Measurements from ENCODE around the gene CD209.

The CD209 gene

DNA sequence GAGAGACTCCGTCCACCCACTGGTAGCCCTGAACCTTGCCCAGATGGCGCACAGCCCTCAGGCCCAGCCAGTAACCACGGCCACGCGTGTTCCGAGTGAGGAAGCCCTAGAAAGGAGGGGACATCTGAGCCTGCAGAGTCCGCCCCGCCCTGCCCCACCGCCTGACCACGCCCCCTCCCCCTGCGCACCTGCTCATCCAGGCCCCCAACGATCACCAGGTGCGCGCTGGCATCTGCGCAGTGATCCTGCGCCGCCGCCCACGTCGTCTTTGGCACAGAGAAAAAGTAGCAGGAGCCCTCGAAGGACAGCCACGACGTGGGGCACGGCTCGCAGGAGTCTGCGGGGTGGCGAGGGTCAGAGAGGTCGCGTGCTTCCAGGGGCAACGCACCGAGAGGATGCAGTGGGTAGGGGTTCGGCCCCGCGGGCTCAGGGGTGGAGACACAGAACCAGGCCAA lies 17.5 kb downstream of the CD209 start:
- H3K4me1 ChIP-seq (ENCODE audit: insufficient read depth, low read length): no peaks in the 10 kb centered on the region
- no peak overlapping the region for H3K9ac ChIP-seq (ENCODE audit: low read depth, low read length)
- no peaks in the 10 kb centered on the region for H4K20me1 ChIP-seq (ENCODE audit: insufficient read depth, low read length)
- no peak overlapping the region for H2AFZ ChIP-seq (ENCODE audit: low read depth, low read length)
- DNase-seq (no peak), ATAC-seq (ENCODE audit: insufficient read depth, low read depth) (no peak)
- no peaks in the 10 kb centered on the region for H3K36me3 ChIP-seq (ENCODE audit: insufficient read depth, low read length)
- H3K27me3 ChIP-seq (ENCODE audit: insufficient read depth, low read length, poor library complexity): no peaks in the 10 kb centered on the region
- no peak overlapping the region for H3K4me2 ChIP-seq (ENCODE audit: insufficient read depth, low read length)
- no peak overlapping the region for H3K4me3 ChIP-seq (ENCODE audit: low read depth in 1 of 2, low read length in 2 of 2)
- H3K79me2 ChIP-seq (ENCODE audit: insufficient read depth, low read length): no peaks in the 10 kb centered on the region
- TF ChIP-seq, protein P1, sequence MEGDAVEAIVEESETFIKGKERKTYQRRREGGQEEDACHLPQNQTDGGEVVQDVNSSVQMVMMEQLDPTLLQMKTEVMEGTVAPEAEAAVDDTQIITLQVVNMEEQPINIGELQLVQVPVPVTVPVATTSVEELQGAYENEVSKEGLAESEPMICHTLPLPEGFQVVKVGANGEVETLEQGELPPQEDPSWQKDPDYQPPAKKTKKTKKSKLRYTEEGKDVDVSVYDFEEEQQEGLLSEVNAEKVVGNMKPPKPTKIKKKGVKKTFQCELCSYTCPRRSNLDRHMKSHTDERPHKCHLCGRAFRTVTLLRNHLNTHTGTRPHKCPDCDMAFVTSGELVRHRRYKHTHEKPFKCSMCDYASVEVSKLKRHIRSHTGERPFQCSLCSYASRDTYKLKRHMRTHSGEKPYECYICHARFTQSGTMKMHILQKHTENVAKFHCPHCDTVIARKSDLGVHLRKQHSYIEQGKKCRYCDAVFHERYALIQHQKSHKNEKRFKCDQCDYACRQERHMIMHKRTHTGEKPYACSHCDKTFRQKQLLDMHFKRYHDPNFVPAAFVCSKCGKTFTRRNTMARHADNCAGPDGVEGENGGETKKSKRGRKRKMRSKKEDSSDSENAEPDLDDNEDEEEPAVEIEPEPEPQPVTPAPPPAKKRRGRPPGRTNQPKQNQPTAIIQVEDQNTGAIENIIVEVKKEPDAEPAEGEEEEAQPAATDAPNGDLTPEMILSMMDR (IDR thresholded peaks at IDR 0.05; ENCODE audit: borderline replicate concordance, extremely low read depth, low read length, poor library complexity, severe bottlenecking): no peak
- TF ChIP-seq EZH2 (IDR thresholded peaks at IDR 0.05; ENCODE audit: borderline replicate concordance, low read depth, low read length, severe bottlenecking): no peak
- H3K9me3 ChIP-seq (ENCODE audit: insufficient read depth, low read length, severe bottlenecking): no peaks in the 10 kb centered on the region
- no peak overlapping the region for H3K27ac ChIP-seq (ENCODE audit: low read length)

DNA sequence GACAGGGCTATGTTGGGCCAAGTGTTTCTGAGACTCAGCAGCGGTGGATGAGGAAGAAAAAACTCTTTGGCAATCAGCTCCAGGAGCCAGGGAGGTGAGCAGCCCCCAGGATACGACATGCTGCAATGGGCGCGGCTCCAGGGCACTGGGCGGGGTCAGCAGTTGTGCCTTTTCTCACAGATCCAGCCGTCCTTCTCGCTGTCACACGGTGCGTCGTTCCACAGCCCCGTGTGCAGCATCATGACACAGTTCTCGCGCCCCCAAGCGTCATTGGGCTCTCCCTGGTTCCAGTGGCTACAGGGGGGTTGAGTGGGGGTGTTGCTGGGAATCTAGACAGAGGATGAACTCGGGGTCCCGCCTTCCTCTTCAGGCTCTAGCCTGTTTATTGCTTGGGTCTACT lies 18.1 kb downstream of the CD209 start:
- TF ChIP-seq, protein P1 (IDR thresholded peaks at IDR 0.05; ENCODE audit: borderline replicate concordance, extremely low read depth, low read length, poor library complexity, severe bottlenecking): no peak
- TF ChIP-seq EZH2 (IDR thresholded peaks at IDR 0.05; ENCODE audit: borderline replicate concordance, low read depth, low read length, severe bottlenecking): no peak
- H3K9ac ChIP-seq (ENCODE audit: low read depth, low read length): no peak overlapping the region
- no peak overlapping the region for H3K27ac ChIP-seq (ENCODE audit: low read length)
- no peaks in the 10 kb centered on the region for H3K4me1 ChIP-seq (ENCODE audit: insufficient read depth, low read length)
- no peak overlapping the region for H2AFZ ChIP-seq (ENCODE audit: low read depth, low read length)
- H4K20me1 ChIP-seq (ENCODE audit: insufficient read depth, low read length): no peaks in the 10 kb centered on the region
- H3K4me3 ChIP-seq (ENCODE audit: low read depth in 1 of 2, low read length in 2 of 2): no peak overlapping the region
- ATAC-seq (ENCODE audit: insufficient read depth, low read depth): no peak
- no peak overlapping the region for H3K4me2 ChIP-seq (ENCODE audit: insufficient read depth, low read length)
- H3K27me3 ChIP-seq (ENCODE audit: insufficient read depth, low read length, poor library complexity): no peaks in the 10 kb centered on the region
- no peaks in the 10 kb centered on the region for H3K36me3 ChIP-seq (ENCODE audit: insufficient read depth, low read length)
- H3K79me2 ChIP-seq (ENCODE audit: insufficient read depth, low read length): no peaks in the 10 kb centered on the region
- DNase-seq: no peak
- H3K9me3 ChIP-seq (ENCODE audit: insufficient read depth, low read length, severe bottlenecking): no peaks in the 10 kb centered on the region

DNA sequence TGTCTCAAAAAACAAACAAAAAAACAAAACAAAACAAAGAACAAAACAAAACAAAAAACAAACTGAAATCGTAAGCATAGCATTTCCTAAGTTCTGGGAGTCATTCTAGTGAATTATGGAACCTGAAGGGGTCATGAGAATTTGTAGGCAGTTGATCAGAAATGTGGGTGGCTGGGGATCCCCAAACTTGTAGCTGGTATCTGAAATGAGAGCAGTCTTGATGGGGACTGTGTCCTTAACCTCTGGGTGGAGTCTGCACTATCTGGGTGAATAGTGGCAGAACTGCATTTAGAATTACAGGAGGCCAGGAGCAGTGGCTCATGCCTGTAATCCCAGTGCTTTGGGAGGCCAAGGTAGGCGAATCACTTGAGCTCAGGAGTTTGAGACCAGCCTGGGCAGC lies 21.5 kb downstream of the CD209 start:
- no peaks in the 10 kb centered on the region for H3K79me2 ChIP-seq (ENCODE audit: insufficient read depth, low read length)
- H3K4me1 ChIP-seq (ENCODE audit: insufficient read depth, low read length): no peaks in the 10 kb centered on the region
- no peak overlapping the region for H2AFZ ChIP-seq (ENCODE audit: low read depth, low read length)
- no peak for TF ChIP-seq EZH2 (IDR thresholded peaks at IDR 0.05; ENCODE audit: borderline replicate concordance, low read depth, low read length, severe bottlenecking)
- TF ChIP-seq, protein P1 (IDR thresholded peaks at IDR 0.05; ENCODE audit: borderline replicate concordance, extremely low read depth, low read length, poor library complexity, severe bottlenecking): no peak
- no peaks in the 10 kb centered on the region for H3K27me3 ChIP-seq (ENCODE audit: insufficient read depth, low read length, poor library complexity)
- no peaks in the 10 kb centered on the region for H4K20me1 ChIP-seq (ENCODE audit: insufficient read depth, low read length)
- no peak overlapping the region for H3K27ac ChIP-seq (ENCODE audit: low read length)
- DNase-seq: no peak
- H3K4me2 ChIP-seq (ENCODE audit: insufficient read depth, low read length): no peak overlapping the region
- no peaks in the 10 kb centered on the region for H3K9me3 ChIP-seq (ENCODE audit: insufficient read depth, low read length, severe bottlenecking)
- ATAC-seq (ENCODE audit: insufficient read depth, low read depth): no peak
- no peak overlapping the region for H3K4me3 ChIP-seq (ENCODE audit: low read depth in 1 of 2, low read length in 2 of 2)
- H3K36me3 ChIP-seq (ENCODE audit: insufficient read depth, low read length): no peaks in the 10 kb centered on the region
- H3K9ac ChIP-seq (ENCODE audit: low read depth, low read length): no peak overlapping the region

DNA sequence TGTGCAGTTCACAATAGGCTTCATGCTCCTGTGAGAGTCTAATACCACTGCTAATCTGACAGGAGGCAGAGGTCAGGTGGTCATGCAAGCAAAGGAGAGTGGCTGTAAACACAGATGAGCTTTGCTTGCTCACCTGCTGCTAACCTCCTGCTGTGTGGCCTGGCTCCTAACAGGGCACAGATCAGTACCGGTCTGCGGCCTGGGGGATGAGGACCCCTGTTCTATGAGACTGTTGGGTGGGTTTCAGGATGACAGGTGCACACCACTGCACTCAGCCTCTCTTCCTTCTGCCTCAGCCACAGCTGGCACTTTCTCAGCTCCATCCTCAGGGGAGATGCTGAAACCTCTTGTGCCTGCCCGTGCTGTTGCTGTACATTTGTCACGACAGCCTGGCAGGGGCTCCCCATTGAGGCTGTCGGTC lies 25.1 kb downstream of the CD209 start:
- no peaks in the 10 kb centered on the region for H3K79me2 ChIP-seq (ENCODE audit: insufficient read depth, low read length)
- H2AFZ ChIP-seq (ENCODE audit: low read depth, low read length): no peak overlapping the region
- H3K4me1 ChIP-seq (ENCODE audit: insufficient read depth, low read length): no peaks in the 10 kb centered on the region; the same call in 1 of the 2 replicates
- no peaks in the 10 kb centered on the region for H3K27me3 ChIP-seq (ENCODE audit: insufficient read depth, low read length, poor library complexity)
- H3K4me2 ChIP-seq (ENCODE audit: insufficient read depth, low read length): no peak overlapping the region
- no peaks in the 10 kb centered on the region for H3K36me3 ChIP-seq (ENCODE audit: insufficient read depth, low read length)
- no peaks in the 10 kb centered on the region for H4K20me1 ChIP-seq (ENCODE audit: insufficient read depth, low read length)
- no peak overlapping the region for H3K4me3 ChIP-seq (ENCODE audit: low read depth in 1 of 2, low read length in 2 of 2)
- no peak overlapping the region for H3K9ac ChIP-seq (ENCODE audit: low read depth, low read length)
- H3K9me3 ChIP-seq (ENCODE audit: insufficient read depth, low read length, severe bottlenecking): no peaks in the 10 kb centered on the region
- DNase-seq: no peak
- TF ChIP-seq EZH2 (IDR thresholded peaks at IDR 0.05; ENCODE audit: borderline replicate concordance, low read depth, low read length, severe bottlenecking): no peak
- TF ChIP-seq, protein P1 (IDR thresholded peaks at IDR 0.05; ENCODE audit: borderline replicate concordance, extremely low read depth, low read length, poor library complexity, severe bottlenecking): no peak
- ATAC-seq (ENCODE audit: insufficient read depth, low read depth): no peak
- no peak overlapping the region for H3K27ac ChIP-seq (ENCODE audit: low read length)
